Gastrocnemius medialis (tissue), 4 donors: ENCODE data around the gene ACOXL.

Experiments
- POLR2A ChIP-seq, 2 donors: fragments of 450-650 bp; IDR thresholded peaks; one replicate each; pipeline ENCODE4 v1.6.1; 2017; ENCODE audit warnings: antibody characterized with exemption in 2 of 2, mild to moderate bottlenecking in 2 of 2, moderate library complexity in 2 of 2
- TF ChIP-seq, protein P1 (sequence below), 5 experiments: fragments of 450-650 bp in 3 of 5; fragments of 200-600 bp in 2 of 5; sonication (generic) in 2 of 5; IDR thresholded peaks in 4 of 5; conservative IDR thresholded peaks in 1 of 5; 1 replicate in 4 of 5; 2 replicates in 1 of 5; pipeline ENCODE4 v1.5.1; 2016 to 2019; ENCODE audit warnings: antibody characterized with exemption in 5 of 5, mild to moderate bottlenecking in 3 of 5, moderate library complexity in 3 of 5

DNA sequence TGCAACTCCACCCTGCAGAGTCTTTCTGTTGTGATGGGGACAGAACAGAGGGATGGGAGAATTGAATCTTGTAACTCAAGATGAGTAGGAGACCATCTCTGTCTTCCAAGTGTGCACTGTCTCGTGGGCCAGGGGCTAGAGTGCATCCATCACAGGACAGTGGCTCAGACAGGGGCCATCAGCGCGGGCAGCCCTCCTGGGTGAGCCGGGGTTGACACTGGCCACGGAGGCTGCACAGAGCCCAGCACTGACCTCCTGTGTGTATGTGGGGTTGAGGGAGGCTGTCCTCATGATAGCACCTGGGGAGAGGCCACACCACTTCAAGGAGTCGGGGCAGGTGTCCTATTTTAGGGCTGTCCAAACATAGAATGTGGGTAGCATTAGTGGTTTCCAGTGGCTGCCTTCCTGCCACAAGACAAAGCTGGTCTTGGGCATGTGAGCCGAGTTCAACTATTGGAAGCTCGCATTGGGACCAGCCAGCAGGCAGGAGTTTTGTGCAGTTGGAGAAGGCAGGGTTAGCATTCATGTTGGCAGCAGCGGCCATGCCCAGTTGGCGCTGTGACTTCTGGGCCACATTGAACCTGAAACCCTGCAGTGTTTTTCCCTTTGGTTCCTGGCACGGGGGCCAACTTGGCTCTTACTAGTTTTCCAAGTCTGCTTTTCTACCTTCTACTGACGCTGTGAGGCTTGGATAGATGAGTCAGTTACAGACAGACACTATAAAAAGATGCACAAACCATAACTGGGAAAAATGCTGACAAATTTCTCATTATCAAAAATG, 45.3 kb downstream of the ACOXL start:
- TF ChIP-seq POLR2A (IDR thresholded peaks at IDR 0.05) = no peak
- TF ChIP-seq, protein P1, sequence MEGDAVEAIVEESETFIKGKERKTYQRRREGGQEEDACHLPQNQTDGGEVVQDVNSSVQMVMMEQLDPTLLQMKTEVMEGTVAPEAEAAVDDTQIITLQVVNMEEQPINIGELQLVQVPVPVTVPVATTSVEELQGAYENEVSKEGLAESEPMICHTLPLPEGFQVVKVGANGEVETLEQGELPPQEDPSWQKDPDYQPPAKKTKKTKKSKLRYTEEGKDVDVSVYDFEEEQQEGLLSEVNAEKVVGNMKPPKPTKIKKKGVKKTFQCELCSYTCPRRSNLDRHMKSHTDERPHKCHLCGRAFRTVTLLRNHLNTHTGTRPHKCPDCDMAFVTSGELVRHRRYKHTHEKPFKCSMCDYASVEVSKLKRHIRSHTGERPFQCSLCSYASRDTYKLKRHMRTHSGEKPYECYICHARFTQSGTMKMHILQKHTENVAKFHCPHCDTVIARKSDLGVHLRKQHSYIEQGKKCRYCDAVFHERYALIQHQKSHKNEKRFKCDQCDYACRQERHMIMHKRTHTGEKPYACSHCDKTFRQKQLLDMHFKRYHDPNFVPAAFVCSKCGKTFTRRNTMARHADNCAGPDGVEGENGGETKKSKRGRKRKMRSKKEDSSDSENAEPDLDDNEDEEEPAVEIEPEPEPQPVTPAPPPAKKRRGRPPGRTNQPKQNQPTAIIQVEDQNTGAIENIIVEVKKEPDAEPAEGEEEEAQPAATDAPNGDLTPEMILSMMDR (IDR thresholded peaks at IDR 0.05 in 4 of 5, conservative IDR thresholded peaks at IDR 0.05 in 1 of 5) = no peak
